Ishikawa (cell line): ENCODE measurements around the gene GUCY2D.

ENCODE experiments used
- CEBPB ChIP-seq: IDR thresholded peaks from 2 replicates; pipeline ENCODE4 v1.6.1; 2012
- CREB1 ChIP-seq: IDR thresholded peaks from 2 replicates; pipeline ENCODE4 v1.6.1; 2012; ENCODE audit warnings: low read depth
- EGR1 ChIP-seq: IDR thresholded peaks from 2 replicates; pipeline ENCODE4 v1.6.1; 2012
- EP300 ChIP-seq: IDR thresholded peaks from 2 replicates; pipeline ENCODE4 v1.6.1; 2012; ENCODE audit warnings: borderline replicate concordance
- FOXM1 ChIP-seq: IDR thresholded peaks from 2 replicates; pipeline ENCODE4 v1.6.1; 2012; ENCODE audit warnings: low read depth, borderline replicate concordance
- NFIC ChIP-seq: IDR thresholded peaks from 2 replicates; pipeline ENCODE4 v1.6.1; 2012
- RAD21 ChIP-seq: IDR thresholded peaks from 2 replicates; pipeline ENCODE4 v1.6.1; 2012; ENCODE audit warnings: low read depth
- TAF1 ChIP-seq: IDR thresholded peaks from 2 replicates; pipeline ENCODE4 v1.6.1; 2012; ENCODE audit warnings: low read depth, mild to moderate bottlenecking
- TCF12 ChIP-seq: IDR thresholded peaks from 2 replicates; pipeline ENCODE4 v1.6.1; 2012; ENCODE audit warnings: low read depth
- TEAD4 ChIP-seq: IDR thresholded peaks from 2 replicates; pipeline ENCODE4 v1.6.1; 2012
- YY1 ChIP-seq: IDR thresholded peaks from 2 replicates; pipeline ENCODE4 v1.6.1; 2012; ENCODE audit warnings: low read depth
- ZBTB7A ChIP-seq: IDR thresholded peaks from 2 replicates; pipeline ENCODE4 v1.6.1; 2012; ENCODE audit warnings: low read depth
- TF ChIP-seq, protein P1 (sequence below): IDR thresholded peaks from 2 replicates; pipeline ENCODE4 v1.6.1; 2012; ENCODE audit warnings: low read depth, mild to moderate bottlenecking
- TF ChIP-seq, protein P2 (sequence below): IDR thresholded peaks from 2 replicates; pipeline ENCODE4 v1.6.1; 2012
- TF ChIP-seq, protein P3 (sequence below): IDR thresholded peaks from 2 replicates; pipeline ENCODE4 v1.6.1; 2012

GUCY2D gene

DNA sequence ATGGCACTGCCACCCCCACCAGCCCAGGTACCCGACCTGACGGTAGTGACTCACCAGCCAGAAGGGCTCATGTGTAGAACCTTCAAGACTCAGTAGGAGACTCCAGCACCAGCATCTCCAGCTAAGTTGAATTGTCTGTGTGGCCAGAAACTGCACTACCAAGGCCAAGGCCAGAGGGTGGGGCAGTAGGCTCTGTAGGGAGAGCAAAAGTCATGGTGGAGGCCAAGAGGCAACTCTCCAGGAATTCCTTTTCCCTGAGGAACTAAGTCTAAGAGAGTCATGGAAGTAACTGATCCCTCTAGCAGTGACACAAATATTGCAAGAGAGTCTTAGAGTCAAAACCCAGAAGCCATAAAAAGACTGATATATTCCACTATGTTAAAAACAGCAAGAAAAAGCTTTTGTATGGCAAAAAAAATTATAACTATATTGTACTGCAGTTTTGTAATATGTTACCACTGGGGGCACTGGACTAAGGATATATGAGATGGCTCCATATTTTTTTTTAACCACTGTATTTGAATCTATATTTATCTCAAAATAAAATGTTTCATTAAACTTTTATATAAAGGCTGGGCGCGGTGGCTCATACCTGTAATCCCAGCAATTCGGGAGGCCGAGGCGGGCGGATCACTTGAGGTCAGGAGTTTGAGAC is 30.2 kb upstream of the GUCY2D start:
- TF ChIP-seq TAF1 (no peak), CEBPB (no peak), ZBTB7A (no peak), CREB1 (no peak), TCF12 (no peak), EP300 (no peak), NFIC (no peak), TEAD4 (no peak), YY1 (no peak)
- TF ChIP-seq, protein P1, sequence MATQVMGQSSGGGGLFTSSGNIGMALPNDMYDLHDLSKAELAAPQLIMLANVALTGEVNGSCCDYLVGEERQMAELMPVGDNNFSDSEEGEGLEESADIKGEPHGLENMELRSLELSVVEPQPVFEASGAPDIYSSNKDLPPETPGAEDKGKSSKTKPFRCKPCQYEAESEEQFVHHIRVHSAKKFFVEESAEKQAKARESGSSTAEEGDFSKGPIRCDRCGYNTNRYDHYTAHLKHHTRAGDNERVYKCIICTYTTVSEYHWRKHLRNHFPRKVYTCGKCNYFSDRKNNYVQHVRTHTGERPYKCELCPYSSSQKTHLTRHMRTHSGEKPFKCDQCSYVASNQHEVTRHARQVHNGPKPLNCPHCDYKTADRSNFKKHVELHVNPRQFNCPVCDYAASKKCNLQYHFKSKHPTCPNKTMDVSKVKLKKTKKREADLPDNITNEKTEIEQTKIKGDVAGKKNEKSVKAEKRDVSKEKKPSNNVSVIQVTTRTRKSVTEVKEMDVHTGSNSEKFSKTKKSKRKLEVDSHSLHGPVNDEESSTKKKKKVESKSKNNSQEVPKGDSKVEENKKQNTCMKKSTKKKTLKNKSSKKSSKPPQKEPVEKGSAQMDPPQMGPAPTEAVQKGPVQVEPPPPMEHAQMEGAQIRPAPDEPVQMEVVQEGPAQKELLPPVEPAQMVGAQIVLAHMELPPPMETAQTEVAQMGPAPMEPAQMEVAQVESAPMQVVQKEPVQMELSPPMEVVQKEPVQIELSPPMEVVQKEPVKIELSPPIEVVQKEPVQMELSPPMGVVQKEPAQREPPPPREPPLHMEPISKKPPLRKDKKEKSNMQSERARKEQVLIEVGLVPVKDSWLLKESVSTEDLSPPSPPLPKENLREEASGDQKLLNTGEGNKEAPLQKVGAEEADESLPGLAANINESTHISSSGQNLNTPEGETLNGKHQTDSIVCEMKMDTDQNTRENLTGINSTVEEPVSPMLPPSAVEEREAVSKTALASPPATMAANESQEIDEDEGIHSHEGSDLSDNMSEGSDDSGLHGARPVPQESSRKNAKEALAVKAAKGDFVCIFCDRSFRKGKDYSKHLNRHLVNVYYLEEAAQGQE, result no peak

DNA sequence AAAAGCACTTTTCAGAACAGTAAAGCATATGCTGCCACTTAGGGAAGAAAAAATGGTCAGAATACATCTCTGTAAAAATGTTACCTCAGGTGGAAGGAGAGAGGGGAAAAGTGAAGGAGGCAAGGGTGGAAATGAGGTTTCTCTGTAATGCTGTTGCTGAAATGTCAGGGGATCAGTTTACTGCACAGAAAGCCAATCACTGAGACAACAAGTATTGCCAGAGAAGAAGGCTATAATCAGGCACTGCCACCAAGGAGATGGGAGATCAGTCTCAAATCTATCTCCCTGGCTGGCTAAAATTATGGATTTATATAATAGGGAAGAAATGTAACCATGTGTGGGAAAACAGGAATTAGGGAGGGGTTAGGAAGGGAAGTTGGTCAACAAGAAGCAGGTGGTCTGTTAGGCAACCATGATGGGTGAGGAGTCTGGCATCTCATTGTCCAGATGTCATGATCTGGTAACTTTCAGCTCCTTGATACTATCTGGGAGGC is 27.7 kb upstream of the GUCY2D start:
- TF ChIP-seq CREB1, result no peak
- no peak for TF ChIP-seq EGR1
- no peak for TF ChIP-seq NFIC

DNA sequence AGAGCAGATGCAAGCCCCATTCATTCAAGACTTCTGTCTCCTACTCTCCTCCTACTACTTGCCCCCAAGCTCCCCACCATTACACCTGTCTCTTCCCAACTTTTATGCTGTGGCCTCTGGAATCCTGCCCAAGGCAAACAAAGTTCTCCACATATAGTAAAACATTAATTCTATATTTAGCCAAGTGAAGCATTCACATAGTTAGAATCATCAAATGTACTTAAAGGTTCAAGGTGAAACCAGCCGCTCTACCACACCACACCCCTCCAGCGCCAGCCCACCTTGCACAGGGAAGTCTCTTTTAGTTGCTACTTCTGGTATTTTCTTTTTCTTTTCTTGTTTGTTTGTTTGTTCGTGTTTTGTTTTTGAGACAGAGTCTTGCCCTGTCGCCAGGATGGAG is 25.4 kb upstream of the GUCY2D start:
- TF ChIP-seq, protein P1, result no peak
- TF ChIP-seq TAF1, result no peak
- no peak for TF ChIP-seq EGR1

DNA sequence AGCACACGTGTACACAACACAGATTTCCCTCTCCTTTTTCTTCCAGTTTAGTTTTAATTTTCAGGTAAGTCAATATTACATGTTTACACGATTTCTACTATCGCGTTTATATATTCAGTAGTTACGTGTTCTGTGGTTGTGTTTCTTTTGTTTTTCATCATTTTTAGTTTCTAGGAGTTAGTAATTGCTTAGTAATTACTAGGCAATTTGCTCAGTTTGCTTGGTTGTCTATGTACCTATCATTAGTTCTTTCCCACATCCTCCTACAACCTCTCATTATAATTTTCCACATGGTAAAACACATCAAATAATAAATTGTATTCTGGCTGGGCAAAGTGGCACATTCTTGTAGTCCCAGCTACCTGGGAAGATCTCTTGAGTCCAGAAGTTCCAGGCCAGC is 24.6 kb upstream of the GUCY2D start:
- no peak for TF ChIP-seq CEBPB
- TF ChIP-seq FOXM1, result no peak
- TF ChIP-seq, protein P2, sequence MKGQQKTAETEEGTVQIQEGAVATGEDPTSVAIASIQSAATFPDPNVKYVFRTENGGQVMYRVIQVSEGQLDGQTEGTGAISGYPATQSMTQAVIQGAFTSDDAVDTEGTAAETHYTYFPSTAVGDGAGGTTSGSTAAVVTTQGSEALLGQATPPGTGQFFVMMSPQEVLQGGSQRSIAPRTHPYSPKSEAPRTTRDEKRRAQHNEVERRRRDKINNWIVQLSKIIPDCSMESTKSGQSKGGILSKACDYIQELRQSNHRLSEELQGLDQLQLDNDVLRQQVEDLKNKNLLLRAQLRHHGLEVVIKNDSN, result no peak
- no peak for TF ChIP-seq TCF12
- TF ChIP-seq TAF1, result no peak
- no peak for TF ChIP-seq RAD21
- TF ChIP-seq TEAD4, result no peak
- TF ChIP-seq EP300, result no peak
- no peak for TF ChIP-seq ZBTB7A

DNA sequence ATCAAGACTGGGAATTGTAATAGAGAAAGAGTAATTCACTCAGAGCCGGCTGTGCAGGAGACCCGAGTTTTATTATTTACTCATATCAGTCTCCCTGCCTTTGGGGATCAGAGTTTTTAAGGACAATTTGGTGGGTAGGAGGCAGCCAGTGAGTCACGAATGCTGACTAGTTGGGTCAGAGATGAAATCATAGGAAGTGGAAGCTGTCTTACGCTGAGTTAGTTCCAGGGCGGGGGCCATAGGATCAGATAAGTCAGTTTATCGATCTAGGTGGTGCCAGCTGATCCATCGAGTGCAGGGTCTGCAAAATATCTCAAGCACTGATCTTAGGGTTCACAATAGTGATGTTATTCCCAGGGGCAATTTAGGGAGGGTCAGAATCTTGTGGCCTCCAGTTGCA is 20.2 kb upstream of the GUCY2D start:
- no peak for TF ChIP-seq TCF12
- TF ChIP-seq TEAD4, result no peak
- no peak for TF ChIP-seq ZBTB7A
- TF ChIP-seq CREB1, result no peak
- no peak for TF ChIP-seq NFIC
- no peak for TF ChIP-seq EGR1

DNA sequence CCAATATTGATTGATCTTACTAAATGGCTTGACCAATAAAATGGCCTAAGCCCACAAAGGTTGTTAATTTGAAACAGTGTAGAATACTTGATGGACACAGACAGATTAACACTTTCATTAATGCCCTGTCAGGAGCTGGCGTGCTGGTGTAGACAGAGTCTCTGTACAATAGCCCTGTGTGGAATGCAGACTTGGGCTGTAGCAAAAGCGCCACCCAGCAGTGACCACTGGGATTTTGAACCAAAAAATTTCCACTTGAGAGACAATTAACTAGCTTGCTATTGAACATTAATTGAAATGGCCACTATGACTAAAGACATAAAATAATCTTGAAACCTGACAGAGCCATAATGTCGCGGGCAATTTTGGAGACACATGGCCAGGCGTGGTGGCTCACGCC is 19.7 kb upstream of the GUCY2D start:
- TF ChIP-seq RAD21, result peak; percentile 28; the same call in 1 of the 2 replicates
- no peak for TF ChIP-seq FOXM1

DNA sequence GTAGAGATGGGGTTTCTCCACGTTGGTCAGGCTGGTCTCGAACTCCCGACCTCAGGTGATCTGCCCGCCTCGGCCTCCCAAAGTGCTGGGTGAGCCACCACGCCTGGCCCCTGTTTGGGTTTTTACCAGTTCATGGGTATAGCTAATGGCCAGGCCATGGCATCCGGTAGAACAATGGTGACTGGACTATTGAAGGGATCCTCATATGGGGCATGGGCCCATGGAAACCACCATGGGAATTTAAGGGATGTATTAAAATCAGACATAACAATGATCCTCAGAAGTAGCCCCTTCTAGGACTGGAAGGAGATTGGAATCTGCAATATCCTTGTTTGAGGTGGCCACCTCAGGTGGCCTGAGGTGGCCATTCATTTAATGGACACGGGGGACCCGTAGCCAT is 17.5 kb upstream of the GUCY2D start:
- no peak for TF ChIP-seq CREB1
- TF ChIP-seq TAF1, result no peak
- no peak for TF ChIP-seq ZBTB7A
- TF ChIP-seq RAD21, result no peak
- TF ChIP-seq TEAD4, result no peak
- no peak for TF ChIP-seq CEBPB

DNA sequence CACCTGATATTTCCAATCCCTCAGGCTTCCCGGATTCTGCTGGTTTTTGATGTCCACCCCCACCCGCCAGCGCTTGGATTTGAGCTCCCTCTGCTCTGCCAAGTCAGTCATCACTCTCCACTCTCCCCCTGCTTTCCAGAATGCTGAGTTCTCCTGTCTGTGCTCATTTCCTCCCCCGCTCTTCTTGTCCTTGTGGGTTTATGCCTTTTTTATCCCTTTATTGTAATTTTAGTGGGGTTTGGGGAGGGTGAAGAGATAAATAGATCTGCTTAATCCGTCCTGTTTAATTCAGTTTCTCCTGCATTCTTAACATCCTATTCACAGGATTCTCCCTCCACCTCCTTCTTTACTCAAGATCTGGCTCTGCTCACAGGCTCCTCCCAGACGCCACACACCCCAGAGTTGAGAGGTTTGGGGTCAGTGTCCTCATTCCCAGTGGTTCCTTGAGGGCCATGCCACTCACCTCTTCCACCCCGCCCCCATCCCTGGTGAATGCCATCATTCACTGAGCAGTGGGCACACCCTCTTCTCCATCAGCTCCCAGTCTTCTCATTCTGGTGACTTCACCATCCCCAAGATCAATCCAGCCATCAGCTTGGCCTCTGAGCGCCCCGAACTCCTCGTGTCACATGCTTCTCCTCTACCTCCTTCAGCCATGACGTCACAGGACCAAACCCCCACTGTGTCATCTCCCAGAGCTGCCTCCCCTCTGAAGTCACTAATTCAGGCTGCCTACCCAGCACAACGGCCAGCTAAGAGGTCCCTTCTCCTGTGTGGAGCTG is 15.1 kb upstream of the GUCY2D start:
- TF ChIP-seq, protein P2, result no peak
- TF ChIP-seq CEBPB (no peak), RAD21 (no peak), EP300 (no peak), FOXM1 (no peak), NFIC (no peak), TEAD4 (no peak), YY1 (no peak), ZBTB7A (no peak), TAF1 (no peak), TCF12 (no peak), EGR1 (no peak), CREB1 (no peak)
- TF ChIP-seq, protein P3, sequence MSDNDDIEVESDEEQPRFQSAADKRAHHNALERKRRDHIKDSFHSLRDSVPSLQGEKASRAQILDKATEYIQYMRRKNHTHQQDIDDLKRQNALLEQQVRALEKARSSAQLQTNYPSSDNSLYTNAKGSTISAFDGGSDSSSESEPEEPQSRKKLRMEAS, result no peak
- TF ChIP-seq, protein P1, result no peak
